ENCODE results near the gene KIAA1614.

KIAA1614 gene

GRCh38 chr1:180907313-180908055, 5.2 kb upstream of the KIAA1614 start:
- no peak for DNase-seq

- no peak for DNase-seq
Measured at GRCh38 chr1:180908074-180908765, 4.5 kb upstream of the KIAA1614 start.

- DNase-seq: no peak
Measured at GRCh38 chr1:180909005-180909414, 3.7 kb upstream of the KIAA1614 start.

- DNase-seq: no peak
Measured at GRCh38 chr1:180909462-180909976, 3.2 kb upstream of the KIAA1614 start.

- no peak for DNase-seq
Measured at GRCh38 chr1:180911640-180912191, 981 bp upstream of the KIAA1614 start.

GRCh38 chr1:180912211-180912800, 391 bp upstream of the KIAA1614 start:
- DNase-seq: no peak

GRCh38 chr1:180915426-180915965, 2.8 kb downstream of the KIAA1614 start:
- DNase-seq: no peak

GRCh38 chr1:180916012-180916770, 3.5 kb downstream of the KIAA1614 start:
- DNase-seq: no peak

GRCh38 chr1:180916771-180917170, 4.1 kb downstream of the KIAA1614 start:
- DNase-seq: no peak

- no peak for DNase-seq
Measured at GRCh38 chr1:180917306-180918065, 4.8 kb downstream of the KIAA1614 start.

- DNase-seq: no peak
Measured at GRCh38 chr1:180918519-180918918, 5.8 kb downstream of the KIAA1614 start.

- no peak for DNase-seq
Measured at GRCh38 chr1:180919183-180919700, 6.5 kb downstream of the KIAA1614 start.

GRCh38 chr1:180920193-180920592, 7.5 kb downstream of the KIAA1614 start:
- no peak for DNase-seq

- DNase-seq: no peak
Measured at GRCh38 chr1:180920702-180921101, 8.0 kb downstream of the KIAA1614 start.

- no peak for DNase-seq
Measured at GRCh38 chr1:180921386-180921785, 8.7 kb downstream of the KIAA1614 start.

GRCh38 chr1:180921891-180922630, 9.4 kb downstream of the KIAA1614 start:
- DNase-seq: no peak

GRCh38 chr1:180922631-180923015, 9.9 kb downstream of the KIAA1614 start:
- no peak for DNase-seq

- DNase-seq: no peak
Measured at GRCh38 chr1:180923021-180923841, 10.5 kb downstream of the KIAA1614 start.

- DNase-seq: no peak
Measured at GRCh38 chr1:180923887-180924286, 11.2 kb downstream of the KIAA1614 start.

GRCh38 chr1:180924939-180925338, 12.2 kb downstream of the KIAA1614 start:
- DNase-seq: no peak

Measured in stimulated activated CD4-positive, alpha-beta T cell treated with anti-CD3 and anti-CD28 coated beads, Interleukin-12 subunit alpha, Interleukin-12 subunit beta, amount 100 ng/mL, for 4 hours (primary cell).